IPS-18c (cell line): ENCODE results near the gene GMPPA.

Source experiments
- H3K4me3 ChIP-seq: 2 replicates; pipeline ENCODE4 v1.7.0; 2013; ENCODE audit warnings: low read depth, mild to moderate bottlenecking, low read length, moderate library complexity; ENCODE audit not compliant: insufficient read depth
- H3K9me3 ChIP-seq: one replicate; pipeline ENCODE4 v1.6.1; 2013; ENCODE audit warnings: mild to moderate bottlenecking, low read length, moderate library complexity; ENCODE audit not compliant: control insufficient read depth, insufficient read depth

GMPPA gene

GRCh38 chr2:219498280-219499057 lies at the start of gene GMPPA:
Gene GMPPA, plus strand, starts transcription at chr2:219498891. Its CDS starts 1,085 bp downstream, at chr2:219499976.
- H3K9me3 ChIP-seq, result no peaks in the 10 kb centered on the region
- H3K4me3 ChIP-seq, result peak within 1 kb of the TSS; percentile 79

GRCh38 chr2:219449609-219450008 lies 49.1 kb upstream of the GMPPA start:
- no peak overlapping the region for H3K4me3 ChIP-seq
- H3K9me3 ChIP-seq, result no peaks in the 10 kb centered on the region

GRCh38 chr2:219451661-219452360 lies 46.9 kb upstream of the GMPPA start:
- Histone ChIP-seq H3K9me3 (no peaks in the 10 kb centered on the region), H3K4me3 (no peak overlapping the region)

- Histone ChIP-seq H3K9me3 (no peaks in the 10 kb centered on the region), H3K4me3 (no peak overlapping the region)
These were observed 46.1 kb upstream of the GMPPA start for GRCh38 chr2:219452361-219453317.

GRCh38 chr2:219453671-219454590 lies 44.8 kb upstream of the GMPPA start:
- no peaks in the 10 kb centered on the region for H3K9me3 ChIP-seq
- no peak overlapping the region for H3K4me3 ChIP-seq

- Histone ChIP-seq H3K9me3 (no peaks in the 10 kb centered on the region), H3K4me3 (no peak overlapping the region)
These were observed 43.1 kb upstream of the GMPPA start for GRCh38 chr2:219455581-219455980.

GRCh38 chr2:219457784-219458369 lies 40.8 kb upstream of the GMPPA start:
- no peak overlapping the region for H3K4me3 ChIP-seq
- no peaks in the 10 kb centered on the region for H3K9me3 ChIP-seq

GRCh38 chr2:219458996-219459395 lies 39.7 kb upstream of the GMPPA start:
- H3K9me3 ChIP-seq, result no peaks in the 10 kb centered on the region

GRCh38 chr2:219459460-219460311 lies 39.0 kb upstream of the GMPPA start:
- Histone ChIP-seq H3K9me3 (no peaks in the 10 kb centered on the region), H3K4me3 (peak overlapping the region; percentile 11)

More at GRCh38 chr2:219458996-219459395, 39.7 kb upstream of the GMPPA start:
- H3K4me3 ChIP-seq, result no peak overlapping the region

- peak overlapping the region; percentile 11; the same call in 1 of the 2 replicates for H3K4me3 ChIP-seq
- no peaks in the 10 kb centered on the region for H3K9me3 ChIP-seq
These were observed 38.2 kb upstream of the GMPPA start for GRCh38 chr2:219460424-219460926.

- no peaks in the 10 kb centered on the region for H3K9me3 ChIP-seq
- H3K4me3 ChIP-seq, result peak overlapping the region; percentile 28
These were observed 37.6 kb upstream of the GMPPA start for GRCh38 chr2:219461047-219461514.

GRCh38 chr2:219461669-219462068 lies 37.0 kb upstream of the GMPPA start:
- Histone ChIP-seq H3K4me3 (no peak overlapping the region), H3K9me3 (no peaks in the 10 kb centered on the region)

- Histone ChIP-seq H3K9me3 (no peaks in the 10 kb centered on the region), H3K4me3 (no peak overlapping the region)
These were observed 36.3 kb upstream of the GMPPA start for GRCh38 chr2:219462349-219462748.

- Histone ChIP-seq H3K9me3 (no peaks in the 10 kb centered on the region), H3K4me3 (no peak overlapping the region)
These were observed 34.2 kb upstream of the GMPPA start for GRCh38 chr2:219464286-219465032.
